Body of pancreas (tissue), 4 donors: Measurements from ENCODE around the gene CREB5. TPM values are rescaled to one million over a fixed set of nuclear protein-coding genes. Genes with fewer than 3 reads are reported as not detected.

Experiments used
- ATAC-seq: fragments of 150-250 bp; one replicate; pipeline ENCODE4 v1.9.1; 2016
- DNase-seq, 4 donors: peaks; one replicate each; pipeline ENCODE4 v3.0.0-alpha.2; 2019
- H3K27ac ChIP-seq, 4 donors: fragments of 200-600 bp; sonication (generic); 1 replicate in 3 of 4; 2 replicates in 1 of 4; pipeline versions ENCODE4 v1.5.1 to v1.6.1; 2016 to 2019; ENCODE audit warnings: mild to moderate bottlenecking in 1 of 4, mixed read lengths in 1 of 4, moderate library complexity in 1 of 4
- H3K27me3 ChIP-seq, 2 donors: fragments of 200-600 bp; sonication (generic); one replicate each; pipeline ENCODE4 v1.6.0; 2016; ENCODE audit warnings: mild to moderate bottlenecking in 1 of 2
- H3K36me3 ChIP-seq, 2 donors: fragments of 200-600 bp; sonication (generic); replicated peaks in 1 of 2; 2 replicates each; pipeline ENCODE4 v1.5.1; 2016; ENCODE audit warnings: low read depth in 2 of 2; ENCODE audit not compliant: insufficient read depth in 1 of 2
- H3K4me1 ChIP-seq: fragments of 200-600 bp; sonication (generic); one replicate; pipeline ENCODE4 v1.6.0; 2016
- H3K4me3 ChIP-seq, 2 donors: fragments of 200-600 bp; sonication (generic); 1 replicate in 1 of 2; 2 replicates in 1 of 2; pipeline ENCODE4 v1.5.1; 2016 to 2019
- H3K9me3 ChIP-seq, 3 donors: fragments of 200-600 bp; sonication (generic); 1 replicate in 2 of 3; 2 replicates in 1 of 3; pipeline ENCODE4 v1.5.1; 2016
- CTCF ChIP-seq, 7 experiments: fragments of 450-650 bp in 4 of 7; fragments of 200-600 bp in 3 of 7; sonication (generic) in 3 of 7; IDR thresholded peaks; one replicate each; pipeline ENCODE4 v1.5.1; 2016 to 2019; ENCODE audit warnings: antibody characterized with exemption in 7 of 7
- POLR2A ChIP-seq, 3 donors: fragments of 450-650 bp; IDR thresholded peaks; one replicate each; pipeline ENCODE4 v1.6.1; 2016; ENCODE audit warnings: antibody characterized with exemption in 3 of 3, mild to moderate bottlenecking in 2 of 3
- WGBS, 2 donors: methylation state at CpG; one replicate each; pipeline ENCODE4 v1.1.5; 2017; 5-methylcytosine and 5-hydroxymethylcytosine counted together
- intact Hi-C: fragments of 100-400 bp; cut with DNase I; formaldehyde crosslinking; loops from one replicate; pipeline ENCODE4 v1.15.1; 2023
- total RNA-seq, 2 donors: library from RNA; depleted of rRNA; stranded (reverse); fragments of >200 nt; gene quantifications; one replicate each; pipeline ENCODE4 v1.1.0, GENCODE V29; 2016

The CREB5 gene
- total RNA-seq, 2 donors from 2014 or later, result 10.4 to 25.7 TPM

- no peaks in the 10 kb centered on the region for H3K36me3 ChIP-seq
- no peak for ATAC-seq
- intact Hi-C loops, result no loop called here
- WGBS, 2 donors, result 75 to 81% methylated on average over 3 of the region's 3 CpGs
- H3K4me3 ChIP-seq, result no peak overlapping the region
- no peak overlapping the region for H3K27ac ChIP-seq
- H3K9me3 ChIP-seq, result no peaks in the 10 kb centered on the region
- TF ChIP-seq POLR2A (IDR thresholded peaks at IDR 0.05) (no peak), CTCF (IDR thresholded peaks at IDR 0.05) (no peak)
- H3K27me3 ChIP-seq, result no peaks in the 10 kb centered on the region
- no peaks in the 10 kb centered on the region for H3K4me1 ChIP-seq
- DNase-seq, result no peak
Measured at GRCh38 chr7:28836716-28837115, 424.4 kb downstream of the CREB5 start.

- Histone ChIP-seq H3K4me3 (no peak overlapping the region), H3K27me3 (no peaks in the 10 kb centered on the region), H3K4me1 (no peaks in the 10 kb centered on the region), H3K9me3 (no peaks in the 10 kb centered on the region), H3K36me3 (no peaks in the 10 kb centered on the region), H3K27ac (no peak overlapping the region)
- intact Hi-C loops, result no loop called here
- no peak for TF ChIP-seq CTCF (IDR thresholded peaks at IDR 0.05)
- no peak for TF ChIP-seq POLR2A (IDR thresholded peaks at IDR 0.05)
- no peak for DNase-seq
- ATAC-seq, result no peak
- 97 to 100% methylated on average over 1 of the region's 1 CpG for WGBS, 2 donors
Measured at GRCh38 chr7:28837216-28837615, 424.9 kb downstream of the CREB5 start.

- Histone ChIP-seq H3K4me3 (no peak overlapping the region), H3K27ac (no peak overlapping the region), H3K4me1 (no peaks in the 10 kb centered on the region), H3K27me3 (no peaks in the 10 kb centered on the region), H3K36me3 (no peaks in the 10 kb centered on the region), H3K9me3 (no peaks in the 10 kb centered on the region)
- no peak for ATAC-seq
- no peak for DNase-seq
- no peak for TF ChIP-seq POLR2A (IDR thresholded peaks at IDR 0.05)
- peak; percentile 12 to 48 (median 34) for TF ChIP-seq CTCF (IDR thresholded peaks at IDR 0.05)
- 15 to 27% methylated on average over 3 of the region's 3 CpGs for WGBS, 2 donors
- intact Hi-C loops, result no loop called here
Measured at GRCh38 chr7:28840592-28840995, 428.3 kb downstream of the CREB5 start.

GRCh38 chr7:28841766-28842165 lies 429.4 kb downstream of the CREB5 start:
- DNase-seq, result no peak
- ATAC-seq, result no peak
- Histone ChIP-seq H3K4me1 (no peaks in the 10 kb centered on the region), H3K36me3 (no peaks in the 10 kb centered on the region), H3K27ac (no peak overlapping the region), H3K9me3 (no peaks in the 10 kb centered on the region), H3K27me3 (no peaks in the 10 kb centered on the region), H3K4me3 (no peak overlapping the region)
- TF ChIP-seq CTCF (IDR thresholded peaks at IDR 0.05), result no peak
- TF ChIP-seq POLR2A (IDR thresholded peaks at IDR 0.05), result no peak
- intact Hi-C loops, result no loop called here

GRCh38 chr7:28842769-28843295 lies 430.5 kb downstream of the CREB5 start:
- intact Hi-C loops, result no loop called here
- Histone ChIP-seq H3K9me3 (no peaks in the 10 kb centered on the region), H3K36me3 (no peaks in the 10 kb centered on the region), H3K27ac (no peak overlapping the region), H3K27me3 (no peaks in the 10 kb centered on the region), H3K4me1 (no peaks in the 10 kb centered on the region), H3K4me3 (no peak overlapping the region)
- 89 to 94% methylated on average over 1 of the region's 1 CpG for WGBS, 2 donors
- TF ChIP-seq CTCF (IDR thresholded peaks at IDR 0.05) (no peak), POLR2A (IDR thresholded peaks at IDR 0.05) (no peak)
- no peak for DNase-seq
- no peak for ATAC-seq
